Stimulated activated CD8-positive, alpha-beta memory T cell treated with anti-CD3 and anti-CD28 coated beads, Interleukin-15, amount 100 ng/mL, for 1 hour (primary cell): ENCODE data around the gene KRTAP3-2.

Source experiments
- DNase-seq: peaks from one replicate; pipeline ENCODE4 v3.0.0-alpha.2; 2020; ENCODE audit warnings: low read depth

The KRTAP3-2 gene

DNA sequence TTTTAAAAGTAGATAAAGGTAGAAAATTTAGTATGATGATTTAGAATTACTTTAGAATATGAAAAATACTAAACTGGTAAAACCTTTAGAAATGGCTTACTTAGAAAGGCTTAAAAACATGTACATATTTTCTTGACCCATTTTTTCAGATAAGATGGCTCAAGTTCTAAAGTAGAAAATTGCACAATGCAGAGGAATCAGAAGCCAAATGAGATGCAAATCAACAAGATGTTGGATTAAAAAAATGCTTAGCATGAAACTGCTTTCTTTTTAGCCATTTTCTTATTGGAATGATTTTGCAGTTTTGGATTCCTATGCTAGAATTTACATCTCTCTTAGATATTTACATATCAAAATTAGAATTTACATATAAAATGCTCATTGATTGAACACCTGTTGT lies 10.7 kb upstream of the KRTAP3-2 start:
- DNase-seq = no peak

DNA sequence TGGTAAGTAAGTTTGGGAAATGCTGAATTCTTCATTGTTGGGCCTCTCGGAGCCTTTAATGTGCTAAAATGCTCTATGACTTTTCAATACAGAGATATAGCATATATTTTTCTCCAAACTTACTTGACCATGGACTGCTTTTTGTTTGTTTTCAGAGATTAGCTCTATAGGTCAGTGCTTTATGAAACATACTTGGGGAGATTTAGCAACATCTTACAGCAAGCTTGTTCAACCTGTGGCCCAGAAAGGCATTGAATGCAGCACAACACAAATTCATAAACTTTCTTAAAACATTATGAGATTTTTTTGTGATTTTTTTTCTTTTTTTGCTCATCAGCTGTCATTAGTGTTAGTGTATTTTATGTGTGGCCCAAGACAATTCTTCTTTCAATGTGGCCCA lies 10.2 kb upstream of the KRTAP3-2 start:
- no peak for DNase-seq

DNA sequence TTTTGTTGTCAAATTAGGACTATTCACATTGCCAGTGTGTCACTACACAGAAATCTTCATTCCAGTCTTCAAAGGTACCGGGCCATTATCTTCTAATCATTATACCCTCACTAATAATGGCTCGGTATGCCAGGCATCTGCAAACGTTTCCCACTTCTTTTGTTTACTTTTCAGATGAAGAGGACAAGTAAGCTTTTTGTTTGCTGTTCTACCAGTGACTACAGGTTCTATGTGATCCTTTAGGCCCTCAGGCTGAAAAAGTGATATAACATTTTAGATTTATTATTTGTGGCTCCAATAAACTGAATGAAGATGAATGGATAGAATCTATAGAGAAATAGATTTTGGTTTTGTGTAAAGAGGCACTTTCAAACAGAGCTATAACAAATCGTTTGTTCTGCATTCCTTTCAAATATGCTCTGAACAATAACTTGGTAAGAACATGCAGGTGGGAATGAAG lies 9.6 kb upstream of the KRTAP3-2 start:
- no peak for DNase-seq

DNA sequence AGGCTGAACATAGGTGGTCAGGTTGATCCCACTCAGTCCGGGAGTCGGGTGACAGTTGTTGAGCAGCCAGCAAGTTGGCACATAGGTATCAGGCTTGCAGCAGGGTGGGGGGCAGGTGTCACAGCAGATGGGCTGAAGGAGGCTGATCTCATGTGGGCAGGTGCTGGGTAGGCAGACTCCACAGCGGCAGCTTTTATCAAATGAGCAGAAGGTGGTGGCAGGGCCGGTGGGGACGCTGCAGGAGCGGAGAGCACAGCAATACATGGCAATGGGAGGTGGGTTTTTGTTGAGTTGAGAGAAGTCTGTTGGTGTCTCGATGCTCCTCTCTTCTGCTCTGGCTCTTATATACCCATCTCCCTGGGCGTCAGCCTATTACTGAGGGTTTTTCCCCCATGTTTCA lies 9.1 kb upstream of the KRTAP3-2 start, which contains the start of gene KRTAP3-1:
Gene KRTAP3-1, minus strand, starts transcription at position 318 of the 400 bp plus-strand sequence. Its CDS starts 54 bp downstream, at position 264.
- DNase-seq = no peak

DNA sequence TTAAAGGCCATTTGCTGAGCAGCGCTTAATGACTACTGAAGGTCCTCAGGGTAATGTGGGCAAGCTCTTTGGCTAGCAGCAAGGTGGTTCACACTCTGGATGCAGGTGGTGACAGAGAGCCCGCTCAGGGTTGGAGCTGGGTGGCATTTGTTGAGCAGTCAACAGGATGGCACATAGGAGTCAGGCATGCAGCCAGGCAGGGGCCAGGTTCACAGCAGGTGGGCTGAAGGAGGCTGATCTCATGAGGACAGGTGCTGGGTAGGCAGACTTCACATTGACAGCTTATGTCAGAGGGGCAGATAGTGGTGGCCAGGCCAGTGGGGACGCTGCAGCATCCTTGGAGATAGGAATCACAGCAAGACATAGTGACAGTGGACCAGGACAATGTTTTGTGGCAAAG lies 4.7 kb upstream of the KRTAP3-2 start:
- no peak for DNase-seq

DNA sequence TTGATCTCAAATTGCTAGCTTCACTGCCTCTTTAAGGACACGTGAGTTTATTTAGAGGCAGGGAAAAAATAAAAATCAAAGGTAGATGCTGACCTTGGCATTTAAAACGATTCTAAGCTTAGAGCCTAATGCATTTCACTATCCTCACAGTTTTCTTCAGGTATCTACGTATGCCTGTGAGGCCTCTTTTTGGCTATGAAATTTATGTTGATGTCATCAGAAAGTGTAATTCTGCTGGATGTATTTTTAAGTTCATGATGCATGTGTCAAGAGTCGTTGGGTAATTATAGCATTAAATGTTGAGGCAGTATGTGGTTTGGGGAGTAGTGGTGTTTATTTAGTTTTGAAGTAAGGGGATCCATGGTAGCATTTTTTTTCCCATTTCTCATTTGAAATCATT lies 4.2 kb upstream of the KRTAP3-2 start:
- no peak for DNase-seq

DNA sequence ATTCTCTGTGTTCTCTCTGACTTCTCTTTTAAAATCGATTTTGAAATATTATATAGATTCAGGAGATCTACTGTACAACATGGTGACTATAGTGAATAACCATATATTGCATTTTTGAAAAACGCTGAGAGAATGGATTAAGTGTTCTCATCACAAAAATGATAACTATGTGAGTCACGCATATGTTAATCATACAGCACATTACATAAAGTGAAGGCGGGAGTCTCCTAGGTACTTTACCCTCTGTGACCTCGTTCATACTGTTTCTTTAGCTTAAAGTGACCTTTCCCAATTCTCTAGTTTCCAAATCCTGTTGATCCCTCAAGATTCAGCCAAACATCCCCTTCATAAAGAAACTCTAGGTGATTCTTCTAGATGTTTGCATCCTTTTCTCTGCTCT lies 3.1 kb upstream of the KRTAP3-2 start:
- DNase-seq = no peak

DNA sequence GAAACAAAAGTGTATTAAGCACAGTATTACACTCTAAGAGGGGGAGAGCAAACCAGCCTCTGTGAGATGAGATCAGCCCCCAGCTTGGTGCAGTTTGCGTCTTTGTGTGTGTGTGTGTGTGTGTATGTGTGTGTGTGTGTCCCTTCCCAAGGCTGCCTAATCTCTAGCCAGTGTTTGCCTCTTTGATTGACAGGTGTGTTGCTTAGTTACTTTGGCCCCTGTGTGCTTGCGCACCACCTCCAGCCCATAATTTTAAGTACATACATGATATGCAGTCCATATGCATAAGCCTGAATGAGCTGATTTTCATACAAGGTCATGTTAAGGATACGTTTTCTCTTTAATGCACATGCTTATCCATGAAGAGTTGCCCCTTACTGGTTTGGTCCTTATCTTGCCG lies 2.1 kb upstream of the KRTAP3-2 start:
- no peak for DNase-seq

DNA sequence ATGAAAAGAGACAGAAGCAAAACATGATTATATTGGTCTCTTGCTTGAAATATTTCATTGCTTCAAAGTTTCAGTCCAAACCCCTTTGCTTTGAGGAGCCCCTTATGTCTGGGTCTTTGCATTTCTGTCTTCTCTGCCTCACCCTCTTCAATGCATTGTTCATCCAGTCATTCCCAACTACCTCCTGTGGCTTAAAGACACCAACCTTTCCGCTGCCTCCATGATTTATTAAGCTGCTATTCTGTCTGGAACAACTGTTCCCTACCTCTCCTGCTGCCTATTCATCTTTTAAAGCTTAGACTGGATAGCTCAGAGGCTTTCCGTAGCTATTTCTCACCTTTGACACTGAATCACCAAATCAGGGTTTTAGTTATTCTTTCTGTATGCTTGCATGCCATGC lies 2.3 kb downstream of the KRTAP3-2 start:
- no peak for DNase-seq

DNA sequence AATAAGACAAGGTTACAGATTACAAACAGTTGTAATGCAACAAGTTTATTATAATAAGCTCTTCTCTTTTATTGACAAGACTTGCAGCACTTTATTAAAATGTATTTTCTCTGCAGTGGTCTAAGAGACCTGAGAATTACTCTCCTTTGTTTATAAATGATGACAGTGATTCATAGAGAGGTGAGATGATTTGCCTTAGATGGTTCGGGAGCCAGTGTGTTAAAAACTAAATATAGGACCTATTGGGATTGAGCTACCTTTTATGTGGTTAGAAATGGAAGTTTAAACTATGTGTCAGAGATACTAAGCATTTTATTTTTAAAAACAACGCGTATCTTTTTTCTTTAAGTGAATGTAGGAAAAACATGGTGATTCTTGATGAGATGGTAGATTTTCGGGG lies 2.9 kb downstream of the KRTAP3-2 start:
- no peak for DNase-seq

DNA sequence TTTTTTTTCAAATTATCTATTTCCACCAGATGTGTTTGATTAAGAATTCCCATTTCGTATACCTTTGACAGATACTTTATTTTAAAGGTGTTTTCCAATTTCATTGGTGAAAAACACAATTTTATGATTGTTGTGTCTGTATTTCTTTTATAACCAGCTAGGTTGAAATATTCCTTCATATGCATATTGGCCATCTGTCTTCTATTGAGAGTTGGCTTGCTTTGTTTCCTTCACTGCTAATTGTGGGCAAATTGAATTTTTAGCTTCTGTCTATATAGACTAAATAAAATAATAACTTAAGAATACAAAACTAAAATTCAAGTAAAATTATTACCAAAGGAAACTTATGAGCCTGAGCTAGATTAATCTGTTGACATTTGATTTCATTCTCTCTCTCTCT lies 4.6 kb downstream of the KRTAP3-2 start:
- no peak for DNase-seq

DNA sequence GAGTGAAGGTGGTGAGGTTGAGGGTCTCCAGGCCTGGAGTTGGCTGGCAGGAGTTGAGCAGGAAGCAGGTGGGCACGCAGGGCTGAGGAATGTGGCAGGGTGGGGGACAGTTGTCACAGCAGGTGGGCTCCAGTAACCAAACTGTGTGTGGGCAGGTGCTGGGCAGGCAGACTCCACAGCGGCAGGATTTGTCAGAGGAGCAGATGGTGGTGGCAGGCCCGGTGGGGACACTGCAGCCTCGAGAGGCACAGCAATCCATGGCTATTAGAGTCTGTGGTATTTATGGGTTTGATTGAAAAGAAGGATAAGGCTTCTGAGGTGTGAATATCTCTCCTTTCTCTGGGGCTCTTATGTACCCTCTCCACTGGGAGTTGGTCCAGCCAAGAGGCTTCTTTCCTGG lies 5.9 kb downstream of the KRTAP3-2 start, which contains the start of gene KRTAP3-3:
Gene KRTAP3-3, minus strand, starts transcription at position 326 of the 400 bp plus-strand sequence. Its CDS starts 67 bp downstream, at position 259.
- no peak for DNase-seq

DNA sequence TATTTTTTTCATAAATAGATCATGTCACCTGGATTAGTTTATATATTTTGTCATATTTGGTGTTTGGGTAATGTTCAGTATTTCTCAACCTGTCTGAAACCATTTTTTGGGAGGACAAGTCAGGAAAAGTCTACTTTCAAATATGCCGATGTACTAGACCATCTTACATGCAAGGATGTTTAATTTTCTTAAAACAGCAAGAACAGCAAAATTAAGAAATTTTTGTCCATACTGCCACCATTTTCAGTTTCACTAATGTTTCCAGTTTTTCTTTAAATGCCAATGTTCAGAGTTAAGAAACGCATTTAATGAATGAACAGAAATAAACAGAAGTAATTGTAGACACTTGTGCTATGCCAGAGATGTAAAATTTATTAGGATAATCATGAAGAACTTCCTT lies 6.6 kb downstream of the KRTAP3-2 start:
- DNase-seq = no peak

DNA sequence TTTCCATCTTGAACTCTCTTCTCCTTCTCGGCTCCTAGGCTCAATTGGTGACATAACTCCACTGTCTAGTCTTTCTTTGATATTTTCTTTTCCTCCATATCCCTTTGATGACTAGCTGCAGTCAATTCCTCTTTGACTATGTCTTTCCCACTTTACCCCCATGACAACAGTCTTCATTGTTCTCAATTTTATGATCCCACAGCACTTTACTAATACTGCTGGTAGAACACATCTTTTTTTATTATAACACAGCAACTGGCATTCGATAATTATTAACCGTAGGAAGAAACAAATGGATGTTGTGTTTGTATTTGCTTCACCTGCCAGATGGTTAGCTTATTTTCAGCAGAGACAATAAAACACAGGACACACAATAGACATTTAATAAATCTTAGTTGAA lies 7.0 kb downstream of the KRTAP3-2 start:
- DNase-seq = no peak

DNA sequence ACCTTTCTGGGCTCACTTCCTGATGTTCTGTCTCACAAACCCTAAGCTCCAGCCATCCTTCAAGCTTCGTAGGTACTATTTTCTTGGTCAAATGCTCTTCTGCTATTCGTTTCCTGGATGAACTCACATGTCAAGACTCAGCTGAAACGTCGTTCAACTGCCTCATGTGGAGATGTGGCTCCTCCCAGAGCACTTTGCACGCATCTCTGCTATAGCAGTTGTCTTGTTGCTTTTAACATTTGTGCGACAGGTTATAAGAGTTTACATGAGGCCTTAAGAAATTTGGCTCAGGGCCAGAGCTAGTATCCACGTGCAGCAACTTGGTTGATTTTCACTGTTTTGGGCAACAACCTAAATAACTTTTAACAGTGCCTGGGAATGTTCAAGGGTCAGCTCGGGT lies 12.8 kb downstream of the KRTAP3-2 start:
- no peak for DNase-seq

DNA sequence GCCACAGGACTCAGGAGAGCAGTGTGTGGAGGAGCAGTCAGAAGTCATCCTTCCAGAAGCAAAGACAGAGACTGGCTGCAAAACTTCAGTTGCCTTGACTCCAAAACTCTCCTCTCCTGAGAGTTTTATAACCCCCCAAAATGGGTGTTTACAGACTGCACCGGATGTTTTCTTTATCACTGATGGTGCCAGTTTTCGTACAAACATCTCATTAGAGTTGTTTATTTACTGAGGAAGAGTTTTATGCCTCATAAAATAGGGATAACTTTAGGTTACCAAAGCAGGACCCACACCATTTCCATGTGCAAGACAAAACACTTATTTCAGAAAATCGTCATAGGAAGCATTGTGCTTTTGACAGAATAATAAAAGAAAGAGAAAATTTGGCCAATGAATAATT lies 15.5 kb downstream of the KRTAP3-2 start, which contains the start of gene KRT40:
Gene KRT40, minus strand, starts transcription at position 101 of the 400 bp plus-strand sequence. Its CDS starts 53 bp downstream, at position 48.
- no peak for DNase-seq

DNA sequence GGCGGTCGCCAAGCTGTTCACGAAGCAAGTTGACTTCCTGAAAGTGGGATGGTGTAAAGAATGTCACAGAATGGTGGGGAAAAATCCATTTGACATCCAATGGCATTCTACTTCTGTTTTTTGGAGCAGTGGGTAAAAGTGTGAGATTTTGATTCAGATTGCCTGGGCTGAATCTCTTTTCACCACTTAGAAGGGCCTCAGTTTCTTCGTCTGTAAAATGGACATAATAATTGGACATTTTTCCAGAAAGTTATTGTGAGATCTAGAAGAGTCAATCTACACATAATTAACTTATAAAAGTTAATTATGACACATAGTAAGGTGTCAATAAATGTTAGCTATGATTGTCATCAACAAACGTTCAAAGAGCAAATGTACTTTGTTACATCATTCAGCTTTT lies 18.6 kb downstream of the KRTAP3-2 start:
- DNase-seq = no peak

DNA sequence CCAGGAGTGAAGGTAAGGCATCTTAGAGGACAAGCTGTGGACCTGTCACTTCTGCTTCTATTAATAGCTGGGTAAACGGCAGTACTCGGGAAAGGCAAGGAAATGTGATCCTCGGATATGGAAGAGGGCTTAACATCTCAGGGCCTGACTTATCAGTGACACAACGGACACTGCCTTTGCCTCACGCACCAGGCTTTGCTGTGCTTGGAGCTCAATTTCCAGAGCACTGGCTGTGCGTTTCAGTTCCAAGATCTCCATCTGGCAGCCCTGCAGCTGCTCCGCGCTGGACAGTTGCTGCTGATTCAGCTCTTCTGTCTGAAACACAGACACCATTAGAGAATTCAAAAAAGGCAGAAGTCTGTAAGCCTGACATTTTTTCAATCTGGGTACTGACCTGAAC lies 19.1 kb downstream of the KRTAP3-2 start:
- DNase-seq = no peak

DNA sequence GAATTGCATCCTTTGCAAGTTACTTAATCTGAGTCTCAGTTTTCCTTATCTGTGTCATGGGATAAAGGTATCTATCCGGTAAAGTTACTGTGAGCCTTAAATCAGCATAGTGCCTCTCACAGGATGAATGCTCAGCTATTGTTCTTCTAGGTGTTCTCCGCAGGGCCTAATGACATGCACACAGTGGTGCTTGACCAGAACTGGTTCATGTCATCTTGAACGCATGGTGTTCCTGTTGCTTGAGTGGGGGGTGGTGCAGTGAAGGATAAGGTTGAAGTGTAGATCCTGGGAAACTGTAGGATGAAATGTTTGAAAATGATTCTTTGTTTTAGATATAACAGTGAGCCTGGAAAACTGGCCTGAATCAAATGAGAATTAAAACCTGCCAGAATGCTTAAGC lies 19.6 kb downstream of the KRTAP3-2 start:
- DNase-seq = no peak

DNA sequence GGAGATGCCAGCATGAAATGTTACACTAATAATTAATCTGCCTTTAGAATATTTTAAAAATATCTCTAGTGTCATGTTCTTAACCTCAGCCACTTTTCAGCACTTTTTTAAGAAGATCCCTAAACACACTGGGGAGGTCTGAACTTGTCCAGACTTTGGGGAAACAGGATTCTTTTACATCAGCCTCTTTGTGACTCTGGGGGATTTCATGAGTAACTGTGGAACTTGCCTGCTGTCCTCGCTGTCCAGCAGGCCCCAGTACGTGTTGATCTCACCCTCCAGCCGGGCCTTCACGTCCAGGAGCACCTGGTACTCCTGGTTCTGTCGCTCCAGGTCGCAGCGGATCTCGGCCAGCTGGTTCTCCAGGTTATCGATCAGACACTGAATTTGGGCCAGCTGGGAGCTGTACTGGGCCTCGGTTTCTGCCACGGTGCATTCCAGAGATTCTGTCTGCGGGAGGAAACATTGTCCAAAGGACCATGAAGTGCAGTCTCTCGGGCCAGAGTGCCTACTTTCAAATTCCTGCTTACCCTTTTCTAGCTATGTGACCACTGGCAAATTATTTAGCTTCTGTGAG lies 21.0 kb downstream of the KRTAP3-2 start:
- DNase-seq = no peak

DNA sequence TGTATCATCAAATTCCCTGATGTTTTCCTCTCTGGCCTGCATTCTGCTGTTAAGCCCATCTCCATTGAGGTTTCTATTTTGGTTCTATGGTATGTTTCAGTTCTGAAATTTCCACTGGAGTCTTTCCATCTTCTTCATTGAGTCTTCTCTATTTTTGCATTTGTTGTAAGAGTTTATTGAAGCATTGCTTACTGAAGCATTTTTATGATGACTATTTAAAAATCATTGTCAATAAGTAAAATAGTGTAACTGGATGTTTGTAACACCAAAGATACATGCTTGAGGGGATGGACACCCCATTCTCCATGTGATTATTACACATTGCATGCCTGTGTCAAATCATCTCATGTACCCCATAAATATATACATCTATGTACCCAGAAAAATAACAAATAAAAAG lies 24.2 kb downstream of the KRTAP3-2 start:
- DNase-seq = no peak

DNA sequence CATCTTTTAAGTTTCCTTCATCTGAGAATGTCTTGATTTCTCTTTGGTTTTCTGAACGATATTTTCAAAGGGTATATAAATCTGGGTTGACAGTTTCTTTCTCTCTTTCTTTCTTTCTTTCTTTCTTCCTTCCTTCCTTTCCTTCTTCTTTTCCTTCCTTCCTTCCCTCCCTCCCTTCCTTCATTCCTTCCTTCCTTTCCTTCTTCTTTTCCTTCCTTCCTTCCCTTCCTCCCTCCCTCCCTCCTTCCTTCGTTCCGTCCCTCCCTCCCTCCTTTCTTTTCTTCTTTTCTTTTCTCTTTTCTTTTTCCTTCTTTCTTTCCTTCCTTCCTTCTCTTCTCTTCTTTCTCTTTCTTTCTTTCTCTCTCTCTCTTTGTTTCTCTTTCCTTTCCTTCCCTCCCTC lies 25.3 kb downstream of the KRTAP3-2 start:
- no peak for DNase-seq

DNA sequence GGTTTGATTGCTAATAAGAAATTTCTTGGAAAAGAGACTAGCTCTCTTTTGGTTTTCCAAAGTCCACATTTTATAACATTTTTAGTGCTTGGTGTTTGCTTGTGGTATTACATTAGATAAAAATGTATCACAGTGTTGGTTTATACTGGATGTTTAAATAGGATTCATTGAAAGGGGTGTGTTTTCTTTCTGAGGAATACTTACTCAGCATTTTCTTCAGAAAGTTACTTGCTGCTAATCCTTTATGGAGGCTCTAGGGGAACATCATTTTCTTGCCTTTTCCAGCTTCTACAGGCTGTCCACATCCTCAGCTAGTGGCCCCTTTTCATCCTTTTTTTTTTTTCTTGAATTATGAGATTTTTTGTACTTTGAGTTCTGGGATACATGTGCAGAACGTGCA lies 32.1 kb downstream of the KRTAP3-2 start:
- DNase-seq = no peak

DNA sequence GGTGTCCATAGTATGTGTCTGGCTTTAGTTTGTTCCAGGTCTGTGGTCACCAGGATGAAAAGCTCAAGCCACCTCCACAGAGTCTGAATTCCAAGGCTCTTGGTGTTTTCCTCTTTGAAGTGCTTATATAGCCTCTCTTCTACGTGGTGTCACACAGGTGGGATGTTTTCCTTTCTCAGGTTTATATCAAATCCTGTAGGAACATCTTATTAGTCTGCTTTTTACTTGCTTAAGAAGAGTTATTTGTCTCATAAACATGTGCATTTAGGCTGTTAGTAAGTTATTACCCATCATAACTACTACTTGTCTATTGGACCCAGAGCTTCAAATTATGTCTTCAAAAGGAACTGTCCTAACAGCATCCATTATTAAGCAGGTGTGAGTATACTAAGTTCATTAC lies 32.9 kb downstream of the KRTAP3-2 start, which contains the start of gene KRT39:
Gene KRT39, minus strand, starts transcription at position 101 of the 400 bp plus-strand sequence. Its CDS starts 92 bp downstream, at position 9.
- DNase-seq = no peak
